Activated CD4-positive, alpha-beta memory T cell treated with anti-CD3 and anti-CD28 coated beads, Interleukin-2, amount 10 ng/mL, durations not matched to agents 7 days and 5 days (primary cell): ENCODE data around the gene AK9. TPM values are rescaled to one million over a fixed set of nuclear protein-coding genes. Genes with fewer than 3 reads are reported as not detected.
"Not testable (repeated sequence)": the region's sequence is repeated elsewhere in the genome, so short reads cannot be mapped to it uniquely, and the experiment has no call there.

Source experiments
- CTCF ChIA-PET: fragments of 350-600 bp; sonication (Branson Sonifier 250); formaldehyde crosslinking; loops from one replicate; lab custom pipeline; 2021; ENCODE audit warnings: antibody characterized with exemption, inconsistent platforms; lab: Charles Lee
- POLR2A ChIA-PET: fragments of 350-600 bp; sonication (Branson Sonifier 250); formaldehyde crosslinking; loops from one replicate; lab custom pipeline; 2021; ENCODE audit warnings: antibody characterized with exemption; lab: Charles Lee
- DNase-seq: peaks from one replicate; pipeline ENCODE4 v3.0.0-alpha.2; 2020
- H3K27ac Mint-ChIP-seq: one replicate; pipeline ENCODE4 v1.8.0; 2021; ENCODE audit warnings: mild to moderate bottlenecking, mixed read lengths
- H3K27me3 Mint-ChIP-seq: one replicate; pipeline ENCODE4 v1.8.0; 2021; ENCODE audit warnings: mixed read lengths
- H3K36me3 Mint-ChIP-seq: one replicate; pipeline ENCODE4 v1.8.0; 2021; ENCODE audit warnings: low read depth, mixed read lengths
- H3K4me1 Mint-ChIP-seq: one replicate; pipeline ENCODE4 v1.8.0; 2021; ENCODE audit warnings: mixed read lengths
- H3K4me3 Mint-ChIP-seq: one replicate; pipeline ENCODE4 v1.8.0; 2021; ENCODE audit warnings: mild to moderate bottlenecking, mixed read lengths
- H3K9me3 Mint-ChIP-seq: one replicate; pipeline ENCODE4 v1.8.0; 2021; ENCODE audit warnings: mixed read lengths
- total RNA-seq, 2 experiments: library from RNA; stranded (reverse); gene quantifications; one replicate each; pipeline ENCODE4 v1.2.3, GENCODE V29; 2021

Gene AK9
- total RNA-seq, 2 experiments from 2014 or later: 4.9 to 5.5 TPM

DNA sequence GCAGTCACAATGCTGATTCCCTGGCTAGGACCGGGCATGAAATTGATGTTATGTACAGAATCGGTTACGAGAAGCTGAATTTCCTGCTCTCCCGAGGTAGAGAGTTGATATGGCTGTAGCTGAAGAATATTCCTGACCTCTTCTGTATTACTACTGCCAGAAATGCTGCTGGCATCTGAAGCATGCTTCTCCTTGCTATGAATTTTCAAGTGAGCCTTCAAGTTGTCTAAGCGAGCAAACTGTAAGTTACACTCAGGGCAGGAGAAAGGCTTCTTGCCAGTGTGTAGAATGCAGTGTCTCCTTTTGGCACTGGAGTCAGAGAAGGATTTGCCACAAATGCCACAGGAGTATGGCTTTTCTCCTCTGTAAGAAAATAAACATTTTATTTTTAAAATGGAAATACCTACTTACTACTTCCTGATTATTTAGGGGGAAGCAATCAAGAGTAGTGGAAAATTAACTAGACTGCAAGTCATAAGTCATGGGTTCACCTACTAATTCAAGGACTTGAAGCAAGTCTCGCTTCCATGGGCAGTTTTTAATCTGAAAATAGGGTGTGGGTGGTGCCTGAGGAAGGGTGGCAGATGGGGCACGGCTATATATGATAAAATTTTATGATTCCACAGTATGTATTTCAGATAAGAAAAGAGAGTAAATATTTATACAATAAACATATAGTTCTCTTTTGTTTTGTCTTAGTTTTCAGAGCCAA, 224.6 kb downstream of the AK9 start:
- DNase-seq: no peak
- H3K27ac Mint-ChIP-seq: no peak overlapping the region
- peaks cover 42% of the 10 kb centered on the region for H3K4me1 Mint-ChIP-seq
- ChIA-PET POLR2A (interaction anchor here (0.7 to 0.8 kb wide), 3 partner anchors 10 to 25 kb away, joined by 3 read pairs; no protein-coding TSS in a partner anchor), CTCF (no interaction called here)
- peaks cover 3% of the 10 kb centered on the region for H3K9me3 Mint-ChIP-seq
- peaks cover 86% of the 10 kb centered on the region for H3K36me3 Mint-ChIP-seq
- no peaks in the 10 kb centered on the region for H3K27me3 Mint-ChIP-seq
- no peak overlapping the region for H3K4me3 Mint-ChIP-seq

DNA sequence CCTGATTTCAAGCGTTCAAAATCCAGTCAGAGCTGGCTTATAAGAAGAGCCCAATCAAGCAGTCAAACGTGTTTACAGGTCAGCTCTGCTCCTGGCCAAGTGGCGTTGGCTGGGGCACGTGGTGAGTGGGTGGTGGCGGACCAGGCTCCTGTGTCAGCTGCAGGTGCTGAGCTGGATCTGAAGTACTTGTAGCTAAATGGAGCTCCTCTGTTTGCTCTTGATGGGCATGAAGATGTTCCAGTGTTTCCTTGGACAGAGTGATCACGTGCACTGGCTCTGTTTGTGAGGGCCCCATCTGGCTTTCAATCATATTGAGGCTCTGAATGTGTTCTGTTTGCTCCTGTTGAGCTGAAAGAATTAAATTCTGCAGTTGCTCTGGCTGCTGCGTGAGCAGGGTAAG, 225.2 kb downstream of the AK9 start:
- H3K4me3 Mint-ChIP-seq: no peak overlapping the region
- H3K27ac Mint-ChIP-seq: no peak overlapping the region
- peaks cover 86% of the 10 kb centered on the region for H3K36me3 Mint-ChIP-seq
- no peaks in the 10 kb centered on the region for H3K27me3 Mint-ChIP-seq
- ChIA-PET POLR2A (interaction anchor here (0.7 to 0.8 kb wide), 3 partner anchors 10 to 26 kb away, joined by 3 read pairs; no protein-coding TSS in a partner anchor), CTCF (interaction anchor here (1.4 to 1.6 kb wide), 2 partner anchors 9 to 17 kb away, joined by 3 read pairs; partner anchors contain the start of gene ZBTB24)
- DNase-seq: no peak
- peaks cover 39% of the 10 kb centered on the region for H3K4me1 Mint-ChIP-seq
- peaks cover 3% of the 10 kb centered on the region for H3K9me3 Mint-ChIP-seq

DNA sequence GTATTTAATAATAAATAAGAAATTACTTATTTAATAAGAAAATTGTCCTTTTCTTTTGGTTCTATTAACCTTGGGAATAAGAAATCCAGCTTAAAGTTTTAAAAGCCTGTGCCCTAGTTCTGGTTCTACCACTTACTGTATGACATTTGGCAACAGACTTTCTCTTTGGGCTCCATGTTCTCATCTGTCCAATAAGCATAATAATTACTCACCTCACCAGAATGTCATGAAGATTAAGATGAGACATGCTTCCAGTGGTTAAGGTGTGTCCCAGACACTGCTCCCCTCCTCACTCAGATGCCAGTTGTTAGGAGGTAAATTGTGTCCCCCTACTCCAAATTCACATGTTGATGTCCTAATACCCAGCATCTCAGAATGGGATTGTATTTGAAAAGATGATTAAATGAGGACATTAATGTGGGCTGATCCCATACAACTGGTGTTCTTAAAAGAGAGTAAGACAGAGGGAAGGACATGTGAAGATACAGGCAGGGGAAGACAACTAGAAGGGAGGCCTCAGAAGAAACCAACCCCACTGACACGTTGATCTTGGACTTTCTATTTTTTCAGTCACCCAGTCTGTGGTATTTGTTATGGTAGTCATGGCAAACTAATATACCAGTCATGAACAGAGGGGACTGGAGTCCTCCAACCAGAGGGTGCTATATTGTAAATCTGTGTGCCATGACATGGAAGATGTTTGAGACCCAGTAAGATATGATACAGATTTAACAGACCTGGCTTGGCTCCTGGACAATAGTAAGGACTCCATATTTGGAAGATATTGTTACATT, 229.1 kb downstream of the AK9 start:
- no peak for DNase-seq
- peaks cover 59% of the 10 kb centered on the region for H3K4me1 Mint-ChIP-seq
- peaks cover 51% of the 10 kb centered on the region for H3K36me3 Mint-ChIP-seq
- H3K4me3 Mint-ChIP-seq: no peak overlapping the region
- no peak overlapping the region for H3K27ac Mint-ChIP-seq
- H3K27me3 Mint-ChIP-seq: no peaks in the 10 kb centered on the region
- POLR2A ChIA-PET: interaction anchor here (0.8 to 13.3 kb wide), 4 partner anchors 17 to 79 kb away, joined by 5 to 243 read pairs (median 66); partner anchors contain the start of genes CD164, PPIL6 and SMPD2
- CTCF ChIA-PET: interaction anchor here (2.0 kb wide), 1 partner anchor 20 kb away, joined by 4 read pairs; no protein-coding TSS in a partner anchor
- H3K9me3 Mint-ChIP-seq: peaks cover 3% of the 10 kb centered on the region

DNA sequence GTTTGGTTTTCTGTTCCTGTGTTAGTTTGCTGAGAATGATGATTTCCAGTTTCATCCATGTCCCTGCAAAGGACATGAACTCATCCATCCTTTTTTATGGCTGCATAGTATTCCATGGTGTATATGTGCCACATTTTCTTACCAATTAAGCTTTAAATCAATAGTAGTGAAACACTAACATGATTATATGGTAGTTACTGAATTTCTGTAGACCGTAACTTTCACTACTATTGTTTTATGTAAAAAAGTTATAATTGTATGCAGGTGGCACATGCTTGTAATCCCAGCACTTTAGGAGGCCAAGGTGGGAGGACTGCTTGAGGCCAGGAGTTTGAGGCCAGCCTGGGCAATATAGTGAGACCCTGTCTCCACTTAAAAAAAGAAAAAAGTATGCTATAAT, 229.8 kb downstream of the AK9 start:
- ChIA-PET POLR2A (interaction anchor here (0.8 to 13.3 kb wide), 4 partner anchors 18 to 78 kb away, joined by 5 to 243 read pairs (median 132); partner anchors contain the start of genes CD164, PPIL6, SMPD2 and ZBTB24), CTCF (interaction anchor here (1.2 kb wide), 1 partner anchor 17 kb away, joined by 3 read pairs; no protein-coding TSS in a partner anchor)
- H3K27me3 Mint-ChIP-seq, H3K4me3 Mint-ChIP-seq, H3K27ac Mint-ChIP-seq, H3K9me3 Mint-ChIP-seq, DNase-seq: not testable (repeated sequence)
- peaks cover 46% of the 10 kb centered on the region for H3K36me3 Mint-ChIP-seq
- H3K4me1 Mint-ChIP-seq: peaks cover 66% of the 10 kb centered on the region

DNA sequence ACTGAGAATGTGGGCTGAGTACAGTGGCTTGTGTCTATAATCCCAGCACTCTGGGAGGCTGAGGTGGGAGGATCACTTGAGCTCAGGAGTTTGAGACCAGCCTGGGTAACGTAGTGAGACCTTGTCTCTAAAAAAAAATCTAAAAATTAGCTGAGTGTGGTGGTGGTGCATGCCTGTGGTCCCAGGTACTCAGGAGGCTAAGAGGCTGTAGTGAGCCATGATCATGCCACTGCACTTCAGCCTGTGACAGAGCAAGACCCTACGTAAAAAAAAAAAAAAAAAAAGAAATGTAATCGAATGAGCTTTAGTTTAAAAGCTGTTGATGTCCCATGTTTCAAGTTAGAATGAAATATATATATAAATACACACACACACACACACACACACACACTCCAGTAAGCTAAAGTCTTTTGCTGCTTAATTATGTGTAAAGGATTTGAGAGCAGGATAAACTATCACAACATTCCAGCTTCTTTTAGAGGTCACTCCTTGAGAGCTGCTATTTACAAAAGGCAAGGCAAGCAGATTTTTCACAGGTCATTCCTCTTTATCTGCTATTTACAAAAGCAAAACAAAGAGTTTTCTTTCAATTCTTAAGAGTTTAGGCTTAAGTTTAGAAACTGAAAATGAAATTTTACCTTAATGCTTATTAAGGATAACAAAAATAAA, 230.7 kb downstream of the AK9 start:
- H3K36me3 Mint-ChIP-seq: peaks cover 38% of the 10 kb centered on the region
- no peak overlapping the region for H3K27ac Mint-ChIP-seq
- peaks cover 61% of the 10 kb centered on the region for H3K4me1 Mint-ChIP-seq
- DNase-seq: no peak
- H3K27me3 Mint-ChIP-seq: no peaks in the 10 kb centered on the region
- peaks cover 3% of the 10 kb centered on the region for H3K9me3 Mint-ChIP-seq
- ChIA-PET CTCF (interaction anchor here (1.0 to 3.3 kb wide), 5 partner anchors 18 to 579 kb away, joined by 3 to 12 read pairs (median 5); partner anchors contain the start of gene CD164), POLR2A (interaction anchor here (0.9 to 13.3 kb wide), 6 partner anchors 10 to 366 kb away, joined by 3 to 243 read pairs (median 71); partner anchors contain the start of genes CD164, PPIL6, SMPD2 and ZBTB24)
- H3K4me3 Mint-ChIP-seq: no peak overlapping the region

DNA sequence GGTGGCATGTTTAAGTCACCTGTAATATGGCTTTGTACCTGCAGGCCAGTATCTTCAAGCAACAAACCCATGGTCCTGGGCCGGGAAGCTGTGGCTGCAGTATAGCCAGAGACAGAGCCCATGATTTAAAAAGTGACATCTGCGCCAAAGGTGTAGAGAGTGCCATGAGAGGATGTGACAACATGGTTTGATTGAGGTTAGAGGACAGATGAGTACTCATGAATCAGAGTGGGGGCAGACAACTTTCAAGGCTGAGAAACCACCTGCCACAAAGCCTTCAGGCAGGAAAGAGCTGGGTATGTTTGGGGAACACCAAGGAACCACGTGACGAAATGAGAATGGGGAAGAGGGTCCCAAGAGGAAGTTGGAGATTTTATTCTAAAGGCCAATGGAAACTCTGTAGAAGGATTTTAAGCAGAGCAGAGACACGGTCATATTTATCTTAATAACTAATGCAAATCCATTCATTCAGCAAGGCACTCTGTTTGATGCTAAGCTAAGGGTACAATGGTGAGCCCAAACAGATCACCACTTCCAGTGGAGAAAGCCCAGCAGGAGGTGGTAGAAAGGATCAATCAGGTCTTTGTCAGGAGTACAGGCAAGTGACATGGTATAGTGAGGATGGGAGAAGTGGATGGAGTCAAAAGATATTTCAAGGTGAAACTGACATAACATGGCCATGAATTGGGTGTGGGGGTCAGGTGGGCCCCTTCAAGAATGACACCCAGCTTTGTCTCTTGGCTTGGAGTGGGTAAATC, 232.0 kb downstream of the AK9 start:
- Mint-ChIP-seq H3K9me3 (peaks cover 3% of the 10 kb centered on the region), H3K4me1 (peaks cover 63% of the 10 kb centered on the region), H3K27ac (peak overlapping the region; percentile 69), H3K27me3 (no peaks in the 10 kb centered on the region), H3K36me3 (peaks cover 39% of the 10 kb centered on the region), H3K4me3 (no peak overlapping the region)
- POLR2A ChIA-PET: interaction anchor here (0.7 to 13.3 kb wide), 11 partner anchors 10 to 365 kb away, joined by 3 to 243 read pairs (median 4); partner anchors contain the start of genes CD164, PPIL6, SMPD2 and ZBTB24
- peak; percentile 59 for DNase-seq
- CTCF ChIA-PET: interaction anchor here (0.9 to 3.3 kb wide), 5 partner anchors 21 to 581 kb away, joined by 3 to 12 read pairs (median 5); partner anchors contain the start of gene CD164

DNA sequence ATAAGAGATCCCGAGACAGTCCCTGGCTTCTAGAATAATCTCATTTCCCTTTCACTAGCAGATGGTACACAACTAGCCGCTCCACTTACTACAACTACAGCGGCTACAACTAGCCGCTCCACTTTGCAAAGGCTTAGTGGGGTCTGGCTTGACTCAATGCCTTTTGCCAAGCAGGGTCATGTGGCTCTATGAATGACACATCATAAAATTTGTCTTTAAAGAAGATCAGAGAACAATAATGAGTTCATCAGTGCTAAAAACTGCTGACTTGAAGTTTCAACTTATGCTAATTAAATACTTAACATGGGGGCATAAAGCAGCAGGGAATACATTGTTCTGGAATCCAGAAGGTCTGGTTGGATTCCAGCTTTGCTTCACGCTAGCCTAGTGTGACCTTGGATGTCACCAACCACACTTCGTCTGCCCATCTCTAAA, 233.4 kb downstream of the AK9 start:
- peaks cover 36% of the 10 kb centered on the region for H3K36me3 Mint-ChIP-seq
- POLR2A ChIA-PET: interaction anchor here (1.1 to 13.3 kb wide), 6 partner anchors 14 to 84 kb away, joined by 3 to 243 read pairs (median 84); partner anchors contain the start of genes CD164, PPIL6, SMPD2 and ZBTB24
- peaks cover 75% of the 10 kb centered on the region for H3K4me1 Mint-ChIP-seq
- H3K27me3 Mint-ChIP-seq: no peaks in the 10 kb centered on the region
- H3K9me3 Mint-ChIP-seq: peaks cover 3% of the 10 kb centered on the region
- no peak for DNase-seq
- H3K4me3 Mint-ChIP-seq: peak overlapping the region; percentile 97
- H3K27ac Mint-ChIP-seq: peak overlapping the region; percentile 69
- CTCF ChIA-PET: interaction anchor here (0.6 to 3.8 kb wide), 4 partner anchors 34 to 236 kb away, joined by 3 to 19 read pairs (median 10); partner anchors contain the start of gene CD164

DNA sequence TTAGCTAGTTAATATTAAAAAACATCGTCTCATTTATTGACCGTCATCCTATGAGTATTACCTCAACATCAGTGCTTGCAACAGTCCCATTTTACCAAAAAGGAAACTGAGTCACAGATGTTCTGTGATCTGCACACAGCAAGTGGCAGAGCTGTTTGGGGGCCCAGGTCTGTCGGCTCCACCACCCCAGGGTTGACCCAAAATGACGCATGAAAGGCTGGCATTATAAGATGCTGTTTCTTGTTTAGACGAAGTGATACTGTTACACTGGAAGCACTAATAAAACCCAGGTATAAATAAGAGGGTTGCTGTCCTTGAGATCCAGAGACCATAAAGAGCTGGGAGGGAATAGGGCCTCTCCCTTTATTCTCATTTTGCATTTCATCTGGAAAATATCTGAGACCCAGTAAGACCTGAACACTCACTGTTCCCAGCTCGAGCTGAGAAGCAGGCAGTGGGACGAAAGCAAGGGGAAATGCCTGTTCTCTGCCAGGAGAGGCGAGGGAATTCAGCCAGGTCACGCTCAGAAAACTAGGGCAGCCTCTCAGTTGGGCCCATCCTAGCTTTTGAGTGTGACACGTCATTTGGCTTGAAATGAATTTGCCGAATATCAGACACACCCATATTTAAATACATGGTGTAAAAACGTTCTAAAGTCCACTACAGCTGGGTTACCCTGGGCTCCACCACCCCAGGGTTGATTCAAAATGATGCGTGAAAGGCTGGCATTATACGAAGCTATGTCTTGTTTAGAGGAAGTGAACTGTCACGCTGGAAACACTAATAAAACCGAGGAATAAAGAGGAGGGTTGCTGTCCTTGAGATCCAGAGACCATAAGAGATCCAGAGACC, 234.1 kb downstream of the AK9 start:
- Mint-ChIP-seq H3K27ac (peak overlapping the region; percentile 69), H3K4me1 (peaks cover 75% of the 10 kb centered on the region), H3K9me3 (peaks cover 3% of the 10 kb centered on the region), H3K36me3 (peaks cover 35% of the 10 kb centered on the region), H3K4me3 (peak overlapping the region; percentile 97), H3K27me3 (no peaks in the 10 kb centered on the region)
- POLR2A ChIA-PET: interaction anchor here (1.1 to 13.3 kb wide), 7 partner anchors 13 to 83 kb away, joined by 3 to 243 read pairs (median 45); partner anchors contain the start of genes CD164, PPIL6, SMPD2 and ZBTB24
- CTCF ChIA-PET: interaction anchor here (0.6 to 6.6 kb wide), 11 partner anchors 8 to 1151 kb away, joined by 3 to 36 read pairs (median 5); partner anchors contain the start of genes CD164, PPIL6 and SMPD2
- DNase-seq: no peak

DNA sequence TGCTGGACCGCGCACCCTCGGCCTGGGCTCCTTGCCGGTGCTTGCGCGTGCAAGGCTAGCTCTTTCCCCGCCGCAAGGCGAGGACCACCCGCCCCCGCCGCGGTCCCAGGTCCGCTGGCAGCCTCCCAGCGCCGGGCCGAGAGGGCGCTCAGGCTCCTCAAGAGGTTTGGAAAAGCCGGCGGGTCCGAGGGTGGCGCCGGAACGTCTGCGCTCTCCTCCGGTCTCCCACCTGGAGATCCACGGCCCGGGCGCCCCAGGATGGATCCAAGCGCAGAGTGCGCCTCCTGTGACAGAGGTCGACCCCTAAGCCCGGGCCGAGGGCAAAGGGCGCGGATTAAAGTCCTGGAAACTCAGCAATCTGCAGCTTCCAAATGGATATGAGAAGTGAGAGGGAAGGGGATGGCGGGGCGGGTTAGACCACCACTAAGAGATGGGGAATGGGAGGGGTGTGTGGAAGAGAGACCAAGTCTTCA, 234.9 kb downstream of the AK9 start:
- Mint-ChIP-seq H3K4me1 (peaks cover 78% of the 10 kb centered on the region), H3K9me3 (no peaks in the 10 kb centered on the region), H3K27me3 (no peaks in the 10 kb centered on the region), H3K4me3 (peak overlapping the region; percentile 97), H3K36me3 (peaks cover 35% of the 10 kb centered on the region), H3K27ac (peak overlapping the region; percentile 69)
- POLR2A ChIA-PET: interaction anchor here (0.6 to 13.3 kb wide), 11 partner anchors 13 to 361 kb away, joined by 3 to 243 read pairs (median 14); partner anchors contain the start of genes AK9, CD164, CEP57L1 and FIG4
- CTCF ChIA-PET: interaction anchor here (0.6 to 6.6 kb wide), 11 partner anchors 9 to 1152 kb away, joined by 3 to 36 read pairs (median 5); partner anchors contain the start of genes CD164, PPIL6 and SMPD2
- DNase-seq: no peak

DNA sequence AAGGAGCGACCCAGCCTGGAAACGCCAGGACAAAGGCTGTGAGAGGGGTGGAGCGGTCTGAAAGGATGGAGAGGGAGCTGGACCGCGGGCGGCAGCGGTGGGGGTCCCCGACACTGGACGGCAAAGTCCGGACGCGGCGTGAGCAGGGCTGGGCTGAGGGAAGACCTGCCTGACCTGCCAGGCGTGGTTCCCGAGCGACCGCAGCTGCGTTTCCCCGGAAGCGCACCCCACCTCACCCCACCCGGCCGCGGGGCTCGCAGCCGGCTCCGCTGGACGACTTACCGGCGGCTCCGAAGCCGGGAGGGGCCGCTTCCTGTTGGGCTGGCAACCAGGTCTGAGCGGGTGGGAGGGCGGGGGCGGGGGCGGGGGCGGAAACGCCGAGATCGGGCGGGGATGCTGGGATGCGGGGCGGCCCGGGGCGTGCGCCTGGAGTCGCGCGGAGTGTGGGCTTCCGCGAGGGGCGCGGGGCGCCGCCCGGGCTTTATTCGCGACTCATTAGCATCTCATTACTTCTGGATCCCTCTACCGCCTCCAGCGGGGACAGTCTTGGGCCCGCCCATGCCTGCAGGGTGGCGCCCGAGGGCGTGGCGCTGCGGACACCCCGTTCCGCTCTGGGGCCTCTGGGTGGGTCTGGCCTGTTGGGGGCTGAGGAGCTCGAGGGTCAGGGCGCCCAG, 235.4 kb downstream of the AK9 start, which contains the start of gene MICAL1:
Gene MICAL1 (minus strand): TSS at position 336 of the 674 bp plus-strand sequence. CDS start 1,576 bp downstream, outside the sequence.
- Mint-ChIP-seq H3K27me3 (no peaks in the 10 kb centered on the region), H3K4me1 (peaks cover 79% of the 10 kb centered on the region), H3K9me3 (no peaks in the 10 kb centered on the region), H3K36me3 (peaks cover 34% of the 10 kb centered on the region), H3K4me3 (peak within 1 kb of the TSS; percentile 97), H3K27ac (peak within 1 kb of the TSS; percentile 98)
- DNase-seq: peak; percentile 84
- CTCF ChIA-PET: interaction anchor here (0.6 to 6.6 kb wide), 10 partner anchors 14 to 584 kb away, joined by 3 to 36 read pairs (median 6); partner anchors contain the start of genes CD164, PPIL6 and SMPD2
- POLR2A ChIA-PET: interaction anchor here (0.6 to 13.3 kb wide), 12 partner anchors 12 to 361 kb away, joined by 3 to 243 read pairs (median 11); partner anchors contain the start of genes AK9, CD164, CEP57L1 and FIG4
